ENCODE data around the gene PIGR. TPM values are rescaled to one million over a fixed set of nuclear protein-coding genes. Genes with fewer than 3 reads are reported as not detected.
A peak's percentile ranks its signal among the peaks of the same experiment; 100 is the strongest.

The PIGR gene
- total RNA-seq, 1 experiment from 2014 or later = not detected

GRCh38 chr1:206893380-206893779, 52.9 kb downstream of the PIGR start:
- peak overlapping the region; percentile 1; the same call in 1 of the 2 replicates for H3K9ac ChIP-seq (ENCODE audit: low read length)
- intact Hi-C loops (cut with micrococcal nuclease) = no loop called here
- no peaks in the 10 kb centered on the region for H3K79me2 ChIP-seq (ENCODE audit: low read length)
- no peak overlapping the region for H3K4me2 ChIP-seq (ENCODE audit: low read length)
- no peak overlapping the region for H3K4me3 ChIP-seq (ENCODE audit: low read length)
- no peaks in the 10 kb centered on the region for H3K9me2 ChIP-seq (replicated peaks; ENCODE audit: low read length)
- peak overlapping the region; percentile 19 for H3K27ac ChIP-seq (ENCODE audit: low read length)
- ChIA-PET POLR2A (ENCODE audit: unreplicated experiment) (no interaction called here), CTCF (interaction anchor here (0.5 kb wide), 1 partner anchor 12 kb away, joined by 3 read pairs; no protein-coding TSS in a partner anchor)
- H3K27me3 ChIP-seq (ENCODE audit: low read length) = no peaks in the 10 kb centered on the region
- DNase-seq (no peak), ATAC-seq (no peak)
- TF ChIP-seq EZH2 (IDR thresholded peaks at IDR 0.05; ENCODE audit: low read length, unreplicated experiment) (no peak), EZH2phosphoT487 (IDR thresholded peaks at IDR 0.05; ENCODE audit: borderline replicate concordance, low read length) (no peak), CTCF (conservative IDR thresholded peaks at IDR 0.05; ENCODE audit: low read depth, low read length) (no peak)
- H4K20me1 ChIP-seq (ENCODE audit: low read length) = no peaks in the 10 kb centered on the region
- H3F3A ChIP-seq (ENCODE audit: low read length, unreplicated experiment) = peaks cover 5% of the 10 kb centered on the region
- H3K9me3 ChIP-seq (ENCODE audit: low read length) = no peaks in the 10 kb centered on the region
- H2AFZ ChIP-seq (ENCODE audit: low read length) = no peak overlapping the region
- BruUV-seq (replicated peaks) = no TSS peak
- H3K4me1 ChIP-seq (ENCODE audit: insufficient read depth, low read length) = peaks cover 84% of the 10 kb centered on the region
- no peaks in the 10 kb centered on the region for H3K36me3 ChIP-seq (ENCODE audit: low read depth, low read length)

- POLR2A ChIA-PET (ENCODE audit: unreplicated experiment) = interaction anchor here (0.7 kb wide), 1 partner anchor 159 kb away, joined by 3 read pairs; no protein-coding TSS in a partner anchor
- TF ChIP-seq EZH2phosphoT487 (IDR thresholded peaks at IDR 0.05; ENCODE audit: borderline replicate concordance, low read length) (no peak), EZH2 (IDR thresholded peaks at IDR 0.05; ENCODE audit: low read length, unreplicated experiment) (no peak), CTCF (conservative IDR thresholded peaks at IDR 0.05; ENCODE audit: low read depth, low read length) (no peak)
- BruUV-seq (replicated peaks) = no TSS peak
- Histone ChIP-seq H3K27ac (ENCODE audit: low read length) (peak overlapping the region; percentile 92), H3K4me2 (ENCODE audit: low read length) (no peak overlapping the region), H3K79me2 (ENCODE audit: low read length) (no peaks in the 10 kb centered on the region), H2AFZ (ENCODE audit: low read length) (no peak overlapping the region), H3K27me3 (ENCODE audit: low read length) (no peaks in the 10 kb centered on the region), H3F3A (ENCODE audit: low read length, unreplicated experiment) (peaks cover 5% of the 10 kb centered on the region), H3K36me3 (ENCODE audit: low read depth, low read length) (no peaks in the 10 kb centered on the region), H3K9ac (ENCODE audit: low read length) (peak overlapping the region; percentile 88; the same call in 1 of the 2 replicates), H3K9me2 (replicated peaks; ENCODE audit: low read length) (no peaks in the 10 kb centered on the region), H3K9me3 (ENCODE audit: low read length) (no peaks in the 10 kb centered on the region), H4K20me1 (ENCODE audit: low read length) (no peaks in the 10 kb centered on the region), H3K4me1 (ENCODE audit: insufficient read depth, low read length) (peaks cover 85% of the 10 kb centered on the region), H3K4me3 (ENCODE audit: low read length) (no peak overlapping the region)
- ATAC-seq (no peak), DNase-seq (peak; percentile 49)
- CTCF ChIA-PET = interaction anchor here (0.5 kb wide), 1 partner anchor 11 kb away, joined by 3 read pairs; no protein-coding TSS in a partner anchor
- intact Hi-C loops (cut with micrococcal nuclease) = no loop called here
These were observed 53.8 kb downstream of the PIGR start for GRCh38 chr1:206892351-206892984.

GRCh38 chr1:206891412-206891811, 54.9 kb downstream of the PIGR start:
- H2AFZ ChIP-seq (ENCODE audit: low read length) = no peak overlapping the region
- peak; percentile 66 for DNase-seq
- peak; percentile 5 for ATAC-seq
- no peak for TF ChIP-seq EZH2phosphoT487 (IDR thresholded peaks at IDR 0.05; ENCODE audit: borderline replicate concordance, low read length)
- TF ChIP-seq CTCF (conservative IDR thresholded peaks at IDR 0.05; ENCODE audit: low read depth, low read length) = peak; percentile 16; the same call in 1 of the 2 replicates
- H3K4me1 ChIP-seq (ENCODE audit: insufficient read depth, low read length) = peaks cover 82% of the 10 kb centered on the region
- no peaks in the 10 kb centered on the region for H3K36me3 ChIP-seq (ENCODE audit: low read depth, low read length)
- H3K9me2 ChIP-seq (replicated peaks; ENCODE audit: low read length) = no peaks in the 10 kb centered on the region
- no peaks in the 10 kb centered on the region for H4K20me1 ChIP-seq (ENCODE audit: low read length)
- H3K27me3 ChIP-seq (ENCODE audit: low read length) = no peaks in the 10 kb centered on the region
- peak overlapping the region; percentile 81 for H3K4me2 ChIP-seq (ENCODE audit: low read length)
- intact Hi-C loops (cut with micrococcal nuclease) = no loop called here
- peak overlapping the region; percentile 88 for H3K9ac ChIP-seq (ENCODE audit: low read length)
- H3K4me3 ChIP-seq (ENCODE audit: low read length) = peak overlapping the region; percentile 48
- H3K9me3 ChIP-seq (ENCODE audit: low read length) = no peaks in the 10 kb centered on the region
- ChIA-PET CTCF (interaction anchor here (1.7 to 1.9 kb wide), 2 partner anchors 18 to 21 kb away, joined by 12 to 16 read pairs; no protein-coding TSS in a partner anchor), POLR2A (ENCODE audit: unreplicated experiment) (interaction anchor here (0.8 kb wide), 1 partner anchor 256 kb away, joined by 4 read pairs; the partner anchor contains the start of gene DYRK3)
- peak overlapping the region; percentile 92 for H3K27ac ChIP-seq (ENCODE audit: low read length)
- H3K79me2 ChIP-seq (ENCODE audit: low read length) = no peaks in the 10 kb centered on the region
- no TSS peak for BruUV-seq (replicated peaks)
- peaks cover 5% of the 10 kb centered on the region for H3F3A ChIP-seq (ENCODE audit: low read length, unreplicated experiment)

All from PC-3 (cell line).